Parathyroid adenoma (tissue), 2 donors: Measurements from ENCODE around the gene KLC3.

Experiments
- H2AFZ ChIP-seq: fragments of 300-600 bp; sonication (generic); one replicate; pipeline ENCODE4 v1.7.0; 2017; ENCODE audit warnings: antibody characterized with exemption, mild to moderate bottlenecking
- H3K27ac ChIP-seq: fragments of 300-600 bp; sonication (generic); one replicate; pipeline ENCODE4 v1.7.0; 2017
- H3K27me3 ChIP-seq: fragments of 300-600 bp; sonication (generic); one replicate; pipeline ENCODE4 v1.7.0; 2017; ENCODE audit warnings: low read length; ENCODE audit not compliant: control insufficient read depth, insufficient read depth
- H3K36me3 ChIP-seq: fragments of 300-600 bp; sonication (generic); one replicate; pipeline ENCODE4 v1.7.0; 2017; ENCODE audit warnings: low read length; ENCODE audit not compliant: control insufficient read depth, insufficient read depth
- H3K4me1 ChIP-seq: fragments of 300-600 bp; sonication (generic); one replicate; pipeline ENCODE4 v1.7.0; 2017; ENCODE audit warnings: control low read depth
- H3K4me2 ChIP-seq: fragments of 300-600 bp; sonication (generic); one replicate; pipeline ENCODE4 v1.7.0; 2017; ENCODE audit warnings: low read length
- H3K4me3 ChIP-seq: fragments of 300-600 bp; sonication (generic); one replicate; pipeline ENCODE4 v1.7.0; 2017; ENCODE audit warnings: low read depth, low read length
- H3K79me2 ChIP-seq: fragments of 300-600 bp; sonication (generic); one replicate; pipeline ENCODE4 v1.7.0; 2017; ENCODE audit warnings: control low read depth
- H3K9ac ChIP-seq: fragments of 300-600 bp; sonication (generic); one replicate; pipeline ENCODE4 v1.7.0; 2017; ENCODE audit warnings: mild to moderate bottlenecking
- H3K9me3 ChIP-seq: fragments of 300-600 bp; sonication (generic); one replicate; pipeline ENCODE4 v1.7.0; 2017; ENCODE audit warnings: low read length; ENCODE audit not compliant: control insufficient read depth
- TF ChIP-seq, protein P1 (sequence below): fragments of 300-600 bp; sonication (generic); IDR thresholded peaks from one replicate; pipeline ENCODE4 v1.7.0; 2017; ENCODE audit warnings: antibody characterized with exemption, mild to moderate bottlenecking
- donor health status: primary hyperparathyroidism.

KLC3 gene

DNA sequence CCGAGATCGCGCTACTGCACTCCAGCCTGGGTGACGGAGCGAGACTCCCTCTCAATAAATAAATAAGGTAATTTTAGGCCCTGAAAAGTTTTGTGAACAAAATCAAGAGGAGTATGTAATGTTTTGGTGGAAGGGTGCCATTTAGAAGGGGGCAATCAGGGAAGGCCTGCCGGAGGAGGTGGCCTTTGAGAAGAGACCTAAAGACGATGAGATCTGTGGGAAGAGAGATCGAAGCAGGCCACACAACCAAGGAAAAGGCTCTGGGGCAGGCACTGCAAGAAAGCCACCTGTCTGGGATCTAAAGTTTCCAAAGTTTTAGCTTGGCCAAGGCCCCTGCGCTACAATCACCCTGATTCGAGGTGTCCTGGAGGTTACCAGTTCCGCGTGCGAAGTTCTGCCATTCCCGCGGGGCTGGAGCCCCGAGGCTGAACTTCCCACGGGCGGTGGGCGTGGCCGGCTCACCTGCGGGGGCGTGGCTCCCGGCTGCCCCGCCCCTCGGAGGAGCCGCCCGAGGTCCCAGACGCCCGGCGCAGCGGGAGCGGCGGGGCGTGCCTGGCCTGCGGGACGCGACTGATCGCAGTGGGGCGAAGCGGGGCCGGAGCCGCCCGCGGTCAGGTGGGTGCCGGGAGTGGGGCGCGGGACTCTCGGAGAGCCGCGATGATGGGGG is at the start of gene KLC3:
Gene KLC3, plus strand, starts transcription at position 519 of the 667 bp plus-strand sequence. CDS start 4,792 bp downstream, outside the sequence.
- H2AFZ ChIP-seq, result peak within 1 kb of the TSS; percentile 87
- peak within 1 kb of the TSS; percentile 69 for H3K4me2 ChIP-seq
- no peaks in the 10 kb centered on the region for H3K27me3 ChIP-seq
- H3K27ac ChIP-seq, result no peak within 1 kb of the TSS
- no peaks in the 10 kb centered on the region for H3K4me1 ChIP-seq
- no peaks in the 10 kb centered on the region for H3K36me3 ChIP-seq
- H3K79me2 ChIP-seq, result no peaks in the 10 kb centered on the region
- TF ChIP-seq, protein P1, sequence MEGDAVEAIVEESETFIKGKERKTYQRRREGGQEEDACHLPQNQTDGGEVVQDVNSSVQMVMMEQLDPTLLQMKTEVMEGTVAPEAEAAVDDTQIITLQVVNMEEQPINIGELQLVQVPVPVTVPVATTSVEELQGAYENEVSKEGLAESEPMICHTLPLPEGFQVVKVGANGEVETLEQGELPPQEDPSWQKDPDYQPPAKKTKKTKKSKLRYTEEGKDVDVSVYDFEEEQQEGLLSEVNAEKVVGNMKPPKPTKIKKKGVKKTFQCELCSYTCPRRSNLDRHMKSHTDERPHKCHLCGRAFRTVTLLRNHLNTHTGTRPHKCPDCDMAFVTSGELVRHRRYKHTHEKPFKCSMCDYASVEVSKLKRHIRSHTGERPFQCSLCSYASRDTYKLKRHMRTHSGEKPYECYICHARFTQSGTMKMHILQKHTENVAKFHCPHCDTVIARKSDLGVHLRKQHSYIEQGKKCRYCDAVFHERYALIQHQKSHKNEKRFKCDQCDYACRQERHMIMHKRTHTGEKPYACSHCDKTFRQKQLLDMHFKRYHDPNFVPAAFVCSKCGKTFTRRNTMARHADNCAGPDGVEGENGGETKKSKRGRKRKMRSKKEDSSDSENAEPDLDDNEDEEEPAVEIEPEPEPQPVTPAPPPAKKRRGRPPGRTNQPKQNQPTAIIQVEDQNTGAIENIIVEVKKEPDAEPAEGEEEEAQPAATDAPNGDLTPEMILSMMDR, result no peak
- no peaks in the 10 kb centered on the region for H3K9me3 ChIP-seq
- no peak within 1 kb of the TSS for H3K9ac ChIP-seq
- peak within 1 kb of the TSS; percentile 69 for H3K4me3 ChIP-seq

GRCh38 chr19:45291834-45292233 is 48.7 kb upstream of the KLC3 start:
- Histone ChIP-seq H3K4me2 (no peak overlapping the region), H3K27ac (no peak overlapping the region), H3K4me1 (no peaks in the 10 kb centered on the region), H3K36me3 (no peaks in the 10 kb centered on the region), H3K79me2 (no peaks in the 10 kb centered on the region), H3K9ac (no peak overlapping the region), H3K4me3 (no peak overlapping the region), H2AFZ (no peak overlapping the region), H3K27me3 (no peaks in the 10 kb centered on the region), H3K9me3 (no peaks in the 10 kb centered on the region)
- TF ChIP-seq, protein P1, result no peak

DNA sequence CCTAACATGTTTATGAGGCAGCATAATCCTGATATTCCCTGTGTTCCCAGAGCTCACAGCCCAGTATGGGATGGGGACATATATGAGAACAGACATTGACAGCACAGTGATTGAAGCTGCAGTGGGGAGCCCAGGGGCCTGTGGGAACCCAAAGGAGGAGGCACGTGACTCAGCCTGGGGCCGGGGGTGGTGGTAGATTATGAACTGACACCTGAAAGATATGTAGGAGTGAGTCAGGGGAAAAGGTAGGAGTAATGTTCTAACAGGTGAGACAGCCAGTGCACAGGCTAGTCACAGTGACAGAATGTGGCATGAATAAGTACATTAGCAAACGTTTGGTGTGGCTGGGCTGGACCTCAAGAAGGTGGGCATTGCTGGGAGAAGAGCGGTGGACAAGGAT is 46.9 kb upstream of the KLC3 start:
- Histone ChIP-seq H3K9ac (no peak overlapping the region), H3K79me2 (no peaks in the 10 kb centered on the region), H3K9me3 (no peaks in the 10 kb centered on the region), H3K36me3 (no peaks in the 10 kb centered on the region), H3K27ac (no peak overlapping the region), H3K27me3 (no peaks in the 10 kb centered on the region), H3K4me2 (no peak overlapping the region), H3K4me3 (no peak overlapping the region), H2AFZ (no peak overlapping the region), H3K4me1 (no peaks in the 10 kb centered on the region)
- TF ChIP-seq, protein P1, result no peak

- no peak overlapping the region for H3K4me2 ChIP-seq
- no peaks in the 10 kb centered on the region for H3K4me1 ChIP-seq
- H3K4me3 ChIP-seq, result no peak overlapping the region
- TF ChIP-seq, protein P1, result no peak
- no peak overlapping the region for H3K27ac ChIP-seq
- H3K27me3 ChIP-seq, result no peaks in the 10 kb centered on the region
- no peak overlapping the region for H2AFZ ChIP-seq
- no peaks in the 10 kb centered on the region for H3K36me3 ChIP-seq
- no peak overlapping the region for H3K9ac ChIP-seq
- H3K79me2 ChIP-seq, result no peaks in the 10 kb centered on the region
- no peaks in the 10 kb centered on the region for H3K9me3 ChIP-seq
Observed at GRCh38 chr19:45294291-45295029, 46.1 kb upstream of the KLC3 start.
